ENCODE data around the gene FBXL20. TPM values are rescaled to one million over a fixed set of nuclear protein-coding genes. Genes with fewer than 3 reads are reported as not detected.

Gene FBXL20
- polyA plus RNA-seq, 1 of the 3 experiments (the other 2 are of a cell fraction), result 2.2 TPM

- WGBS (ENCODE audit: low lambda C conversion rate), result 62% methylated on average over 9 of the region's 16 CpGs
- Histone ChIP-seq H3K79me2 (ENCODE audit: insufficient read depth) (no peaks in the 10 kb centered on the region), H3K27ac (ENCODE audit: low read depth in 2 of 2, low read length in 1 of 2) (no peak overlapping the region), H3K9ac (no peak overlapping the region), H3K9me2 (no peaks in the 10 kb centered on the region), H3K27me3 (ENCODE audit: insufficient read depth) (no peaks in the 10 kb centered on the region), H3K36me3 (replicated peaks in 1 of 2; ENCODE audit: control insufficient read depth in 1 of 2, insufficient read depth in 2 of 2, low read length in 1 of 2) (no peaks in the 10 kb centered on the region), H3K4me2 (no peak overlapping the region), H3K4me1 (ENCODE audit: control insufficient read depth in 1 of 2, insufficient read depth in 2 of 2, low read depth in 1 of 2, low read length in 1 of 2) (peaks cover 7 to 20% of the 10 kb centered on the region in 2 experiments; a peak in 1 of 4 replicates), H3K4me3 (ENCODE audit: low read depth in 2 of 2, low read length in 1 of 2) (no peak overlapping the region), H3K9me3 (no peaks in the 10 kb centered on the region), H2AFZ (ENCODE audit: low read depth) (no peak overlapping the region), H3F3A (replicated peaks; ENCODE audit: insufficient read depth) (no peaks in the 10 kb centered on the region), H4K20me1 (ENCODE audit: insufficient read depth) (no peaks in the 10 kb centered on the region)
- DNase-seq, result peak; percentile 72
- TF ChIP-seq RAD21 (IDR thresholded peaks at IDR 0.05; ENCODE audit: low read length), result peak; percentile 47
- TF ChIP-seq CTCF (IDR thresholded peaks at IDR 0.05), result peak; percentile 64
- TF ChIP-seq SMC3 (IDR thresholded peaks at IDR 0.05; ENCODE audit: low read depth, low read length), result peak; percentile 54
- TF ChIP-seq FOXJ3 (CRISPR knock-in tag; IDR thresholded peaks at IDR 0.05), result no peak
- ChIA-PET CTCF (interaction anchor here (0.6 to 22.6 kb wide), 6 partner anchors 8 to 257 kb away, joined by 3 to 781 read pairs (median 6); partner anchors contain the start of genes CACNB1, RPL19 and STAC2), POLR2A (no interaction called here)
These were observed 161.6 kb downstream of the FBXL20 start for GRCh38 chr17:39239640-39240314.

- Histone ChIP-seq H3K9me2 (no peaks in the 10 kb centered on the region), H3K27me3 (ENCODE audit: insufficient read depth) (no peaks in the 10 kb centered on the region), H3K4me3 (ENCODE audit: low read depth in 2 of 2, low read length in 1 of 2) (no peak overlapping the region), H3F3A (replicated peaks; ENCODE audit: insufficient read depth) (no peaks in the 10 kb centered on the region), H4K20me1 (ENCODE audit: insufficient read depth) (no peaks in the 10 kb centered on the region), H3K36me3 (replicated peaks in 1 of 2; ENCODE audit: control insufficient read depth in 1 of 2, insufficient read depth in 2 of 2, low read length in 1 of 2) (no peaks in the 10 kb centered on the region), H2AFZ (ENCODE audit: low read depth) (no peak overlapping the region), H3K27ac (ENCODE audit: low read depth in 2 of 2, low read length in 1 of 2) (no peak overlapping the region), H3K9ac (no peak overlapping the region), H3K4me2 (0 out of 2 replicates have a peak overlapping the region, but pooled peaks have one; percentile 18), H3K79me2 (ENCODE audit: insufficient read depth) (no peaks in the 10 kb centered on the region), H3K9me3 (no peaks in the 10 kb centered on the region), H3K4me1 (ENCODE audit: control insufficient read depth in 1 of 2, insufficient read depth in 2 of 2, low read depth in 1 of 2, low read length in 1 of 2) (peaks cover 7 to 18% of the 10 kb centered on the region in 2 experiments; a peak in 1 of 4 replicates)
- DNase-seq, result no peak
- ChIA-PET POLR2A (interaction anchor here (0.7 to 1.4 kb wide), 3 partner anchors 31 to 38 kb away, joined by 3 to 9 read pairs (median 4); partner anchors contain the start of gene RPL19), CTCF (interaction anchor here (0.7 to 22.6 kb wide), 12 partner anchors 6 to 385 kb away, joined by 3 to 781 read pairs (median 4); partner anchors contain the start of genes CACNB1, RPL19 and STAC2)
- WGBS (ENCODE audit: low lambda C conversion rate), result 3% methylated on average over 8 of the region's 15 CpGs
- TF ChIP-seq GABPA (IDR thresholded peaks at IDR 0.05; ENCODE audit: low read depth), result no peak
- TF ChIP-seq TCF12 (IDR thresholded peaks at IDR 0.05), result 0 out of 2 replicates have a peak, but pooled peaks have one; percentile 4
- 0 out of 2 replicates have a peak, but pooled peaks have one; percentile 4 for TF ChIP-seq PBX3 (IDR thresholded peaks at IDR 0.05)
- no peak for TF ChIP-seq NRF1 (IDR thresholded peaks at IDR 0.05; ENCODE audit: low read depth, low read length)
- TF ChIP-seq GATA2 (CRISPR knock-in tag; IDR thresholded peaks at IDR 0.05), result no peak
- TF ChIP-seq NFIC (IDR thresholded peaks at IDR 0.05; ENCODE audit: borderline replicate concordance), result peak; percentile 74
- no peak for TF ChIP-seq YY1 (IDR thresholded peaks at IDR 0.05; ENCODE audit: low read depth)
- TF ChIP-seq SMC3 (IDR thresholded peaks at IDR 0.05; ENCODE audit: low read depth, low read length), result no peak
- peak; percentile 27; the same call in 1 of the 2 replicates for TF ChIP-seq FOSL2 (IDR thresholded peaks at IDR 0.05; ENCODE audit: borderline replicate concordance, low read depth)
- no peak for TF ChIP-seq USF1 (IDR thresholded peaks at IDR 0.05; ENCODE audit: borderline replicate concordance, low read depth)
These were observed 163.0 kb downstream of the FBXL20 start for GRCh38 chr17:39238311-39238972.

Measured in SK-N-SH (cell line).